ENCODE results near the gene UBE2E1.

Gene UBE2E1

DNA sequence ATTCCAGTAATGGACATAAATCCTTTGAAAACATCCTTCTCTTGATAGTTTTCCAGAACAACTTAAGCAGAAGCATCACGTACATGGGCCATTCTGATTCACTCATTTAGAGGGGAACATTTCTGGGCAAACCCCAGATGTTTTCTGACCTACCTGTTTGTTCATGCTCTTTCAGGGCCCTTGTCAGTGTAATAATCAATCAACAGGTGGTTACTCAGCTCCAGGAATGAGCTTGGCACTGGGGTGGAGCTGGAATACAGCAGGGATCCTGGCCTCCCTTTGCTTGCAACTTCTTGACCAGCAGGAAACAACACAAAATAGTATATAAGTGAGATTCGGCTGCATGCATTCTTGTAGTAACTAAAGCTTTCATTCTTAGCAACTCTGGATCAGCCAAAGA lies 9.2 kb upstream of the UBE2E1 start:
- no peak for DNase-seq

DNA sequence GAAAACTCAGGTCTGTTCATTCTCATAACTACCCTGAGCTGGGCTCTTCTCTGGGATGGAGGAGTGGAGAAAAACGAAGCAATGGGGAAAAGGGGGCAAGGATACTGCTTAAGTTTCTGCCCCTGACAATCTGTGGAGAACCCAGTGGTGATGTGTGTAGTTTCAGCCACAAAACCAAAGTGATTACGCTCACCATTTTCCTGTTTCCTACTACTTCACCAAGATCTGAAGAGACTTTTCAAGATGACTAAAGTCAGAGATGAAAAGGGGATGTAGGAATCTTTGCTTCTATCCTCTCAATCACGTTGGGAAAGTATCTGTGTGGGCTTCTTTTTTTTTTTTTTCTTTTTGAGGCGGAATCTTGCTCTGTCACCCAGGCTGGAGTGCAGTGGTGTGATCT lies 8.3 kb upstream of the UBE2E1 start:
- DNase-seq, result no peak

DNA sequence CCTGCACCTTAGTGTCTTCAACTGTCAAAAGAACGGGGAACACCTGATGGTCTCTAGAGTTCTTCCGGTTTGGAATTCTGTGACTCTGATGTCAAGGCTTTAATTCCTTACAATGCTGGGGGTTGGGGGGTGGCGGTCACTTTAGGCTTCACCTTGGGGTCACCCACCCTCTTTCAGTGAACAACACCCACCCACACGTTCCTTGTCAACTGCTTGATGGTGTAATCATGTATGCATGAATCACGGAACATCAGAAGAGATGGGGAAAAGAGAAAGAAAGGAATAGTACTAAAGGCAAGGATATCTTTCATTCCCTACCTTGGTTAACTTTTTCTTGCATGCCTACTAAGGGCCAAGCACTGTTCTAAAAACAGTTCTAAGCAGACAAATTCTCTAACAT lies 7.3 kb upstream of the UBE2E1 start:
- DNase-seq, result no peak

DNA sequence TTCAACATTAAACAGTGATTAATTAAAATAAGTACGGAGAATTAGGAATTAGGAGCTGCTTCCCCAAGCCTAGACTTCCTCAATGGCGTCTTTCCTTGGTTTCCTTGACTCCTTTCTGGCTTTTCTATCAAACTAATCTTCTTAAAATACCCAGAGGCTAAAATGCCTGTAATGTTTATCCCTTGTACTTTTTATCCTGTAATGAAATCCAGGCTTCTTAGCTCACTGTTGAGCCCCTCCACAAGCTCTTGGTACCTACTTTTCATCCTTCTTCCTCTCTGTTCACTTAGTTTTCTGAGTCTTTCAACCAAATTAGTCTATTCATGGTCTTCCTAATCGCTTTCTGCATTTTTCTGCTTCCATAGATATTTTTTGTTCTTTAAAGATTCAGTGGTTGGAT lies 6.9 kb upstream of the UBE2E1 start:
- no peak for DNase-seq

DNA sequence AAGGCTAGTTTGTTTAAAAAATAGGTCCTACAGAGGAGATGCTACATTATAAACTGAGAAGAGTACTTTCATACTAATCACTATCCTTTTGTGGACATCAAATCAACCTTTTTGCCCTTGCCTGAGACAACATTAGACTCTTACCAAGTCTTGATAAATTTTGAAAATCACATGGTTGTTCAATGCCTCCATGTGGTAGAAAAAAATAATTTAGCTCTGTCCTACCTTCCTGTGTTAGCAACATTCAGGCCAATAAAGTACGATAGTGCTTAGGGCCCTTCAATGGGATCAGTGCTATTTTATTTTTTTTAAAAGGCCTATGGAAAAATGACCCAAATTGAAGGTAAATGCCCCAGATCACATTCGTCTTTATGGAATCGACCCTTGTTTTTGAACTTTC lies 5.0 kb upstream of the UBE2E1 start:
- DNase-seq, result no peak

DNA sequence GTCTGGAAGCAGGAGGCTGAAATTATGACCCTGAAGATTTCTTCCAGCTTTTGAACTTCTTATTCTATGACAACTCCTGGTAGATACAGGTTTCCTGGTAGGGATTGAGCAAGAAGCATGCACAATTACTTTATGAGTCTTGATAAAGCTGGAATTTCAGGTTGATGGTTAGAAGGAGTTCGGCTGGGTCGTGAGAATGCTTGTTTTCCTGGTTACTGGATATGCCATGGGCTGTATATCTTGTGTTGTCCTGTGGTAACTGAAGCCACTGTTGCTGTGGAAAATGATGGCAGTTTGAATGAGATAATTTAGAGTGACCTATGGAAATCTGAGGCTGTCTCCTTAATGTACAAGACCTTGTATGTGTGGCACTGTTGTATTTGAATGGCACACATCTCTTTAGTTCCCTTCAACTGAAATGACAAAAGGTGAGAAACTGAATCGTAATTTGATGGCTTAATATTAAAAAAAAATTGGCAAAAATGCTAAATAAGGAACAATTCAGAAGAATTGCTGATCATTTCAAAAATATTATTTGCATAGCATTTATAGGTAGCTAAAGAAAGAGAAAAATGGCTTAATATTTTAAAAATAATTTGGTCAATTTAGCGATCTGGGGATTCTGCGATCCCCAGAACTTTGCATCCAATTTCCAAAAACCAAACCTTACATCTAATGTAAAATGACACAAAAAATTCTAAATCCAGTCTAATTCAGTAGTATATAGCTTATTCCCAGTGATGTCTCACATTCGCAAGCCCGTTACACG lies 1.1 kb upstream of the UBE2E1 start:
- no peak for DNase-seq

DNA sequence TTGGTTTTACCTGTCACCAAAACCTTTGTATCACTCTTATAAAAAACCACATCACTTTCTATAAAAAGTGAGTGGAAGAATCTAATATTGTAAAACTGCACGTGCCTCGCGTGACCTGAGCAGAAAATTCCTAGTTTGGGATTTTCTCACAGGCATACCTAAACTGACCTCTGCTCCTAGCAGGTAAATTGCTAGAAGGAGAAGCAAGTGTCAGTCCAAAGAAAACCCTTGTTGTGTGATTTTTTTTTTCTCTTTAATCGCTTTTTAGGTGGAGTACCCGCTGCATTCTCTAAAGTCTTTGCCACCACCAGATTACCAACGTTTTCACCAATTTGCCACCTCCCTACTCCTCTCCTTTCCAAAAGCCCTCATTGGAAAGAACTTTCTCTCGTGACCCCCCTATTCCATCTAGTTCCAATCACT lies 534 bp upstream of the UBE2E1 start:
- DNase-seq, result no peak

DNA sequence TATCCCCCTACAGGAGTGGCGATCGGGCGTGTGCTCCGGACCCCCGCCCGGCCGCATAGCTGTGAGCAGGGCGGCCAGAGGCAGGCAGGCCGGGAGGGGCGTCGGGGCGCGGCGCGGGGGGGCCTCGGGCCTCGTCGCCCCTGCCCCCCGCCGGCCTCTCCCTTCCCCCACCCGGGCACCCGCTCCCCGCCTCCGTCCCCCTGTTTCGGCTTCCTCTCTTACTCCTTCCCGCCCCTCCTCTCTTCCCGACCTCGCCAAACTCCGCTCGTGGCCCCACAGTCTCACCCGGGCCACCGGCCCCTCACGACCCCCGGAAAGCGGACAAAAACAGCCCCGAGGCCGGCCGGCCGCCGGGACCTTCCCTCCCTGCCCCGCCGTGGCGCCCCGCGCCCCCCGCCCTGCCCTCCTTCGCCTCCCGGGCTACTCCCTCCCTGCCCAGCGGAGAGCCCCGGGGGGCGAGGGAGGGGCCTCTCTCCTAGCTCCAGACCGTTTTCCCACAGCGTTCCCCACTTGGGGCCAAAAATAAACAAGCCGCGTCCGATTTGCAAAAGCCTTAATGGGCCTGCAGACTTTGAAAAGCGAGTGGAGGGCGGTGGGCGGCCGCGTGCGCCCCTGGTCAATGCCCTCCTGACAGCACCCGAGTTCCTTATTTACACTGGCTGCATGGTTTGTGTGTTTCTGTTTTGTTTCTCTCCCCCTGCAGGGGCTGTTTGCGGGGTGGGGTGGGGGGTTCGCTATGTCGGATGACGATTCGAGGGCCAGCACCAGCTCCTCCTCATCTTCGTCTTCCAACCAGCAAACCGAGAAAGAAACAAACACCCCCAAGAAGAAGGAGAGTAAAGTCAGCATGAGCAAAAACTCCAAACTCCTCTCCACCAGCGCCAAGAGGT lies 1.0 kb downstream of the UBE2E1 start:
- no peak for DNase-seq

DNA sequence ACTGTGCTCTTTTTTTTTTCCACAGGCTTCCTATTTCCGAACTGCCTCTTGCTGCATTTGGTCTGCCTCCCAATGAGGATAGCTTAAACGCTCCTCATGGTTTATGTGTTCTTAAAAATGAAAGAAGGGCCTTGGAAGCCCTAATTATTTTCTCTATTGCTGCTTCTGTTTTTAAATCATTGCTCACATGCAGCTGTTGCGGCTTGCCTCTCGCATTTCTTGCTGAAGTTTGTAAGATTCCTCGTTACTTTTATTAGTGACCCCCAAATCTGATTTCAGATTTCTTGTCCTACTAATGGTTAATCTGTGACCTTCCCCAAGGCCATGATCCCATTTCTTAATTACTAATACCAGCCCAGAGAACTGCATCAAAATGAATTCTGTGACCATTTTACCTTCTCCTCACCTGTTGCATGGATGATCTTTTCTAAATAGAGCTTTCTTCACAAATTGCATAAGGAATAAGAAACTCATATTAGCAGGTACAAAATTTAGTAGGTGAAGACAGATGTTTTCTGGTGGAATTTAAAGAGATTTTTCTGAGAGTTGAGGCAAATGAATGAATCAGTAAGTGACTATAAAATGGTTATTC lies 1.8 kb downstream of the UBE2E1 start:
- no peak for DNase-seq

DNA sequence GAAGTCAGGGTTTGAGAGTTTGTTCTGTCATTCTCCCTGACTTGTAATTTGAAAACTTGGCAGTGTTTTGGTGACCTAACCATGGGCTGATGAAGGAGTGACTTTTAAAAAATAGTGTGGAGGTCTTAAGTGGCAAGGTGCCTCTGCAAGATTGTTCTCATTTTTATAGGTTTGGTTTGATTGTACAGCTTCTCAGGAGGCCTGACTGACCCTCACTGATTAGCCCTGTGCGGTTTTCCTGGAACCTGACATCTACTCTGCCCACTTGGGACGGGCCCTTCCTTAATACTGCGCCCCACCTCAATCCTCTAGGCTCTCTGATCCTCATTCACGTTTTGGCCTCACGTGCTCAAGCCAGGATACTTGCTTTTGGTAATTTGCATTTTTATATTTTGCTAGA lies 2.8 kb downstream of the UBE2E1 start:
- DNase-seq, result no peak

DNA sequence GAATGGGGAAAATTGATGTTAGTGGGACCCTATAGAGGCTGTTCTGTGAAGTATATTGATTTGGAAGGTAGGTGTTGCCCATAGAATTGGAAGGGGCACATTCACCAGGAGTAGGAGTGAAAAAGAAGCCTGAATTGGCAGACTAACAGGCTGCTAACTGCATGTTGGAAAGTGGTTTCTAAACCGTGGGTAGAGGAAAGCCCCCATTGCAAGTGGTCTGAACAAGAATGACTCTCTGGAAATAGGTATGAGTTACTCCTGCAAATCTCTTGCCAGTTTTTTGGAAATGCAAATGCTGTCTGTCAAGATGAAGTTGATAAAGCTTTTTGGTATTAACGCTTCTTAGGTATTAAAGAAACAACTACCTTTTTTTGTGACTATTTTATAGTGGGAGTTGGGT lies 3.5 kb downstream of the UBE2E1 start:
- no peak for DNase-seq

DNA sequence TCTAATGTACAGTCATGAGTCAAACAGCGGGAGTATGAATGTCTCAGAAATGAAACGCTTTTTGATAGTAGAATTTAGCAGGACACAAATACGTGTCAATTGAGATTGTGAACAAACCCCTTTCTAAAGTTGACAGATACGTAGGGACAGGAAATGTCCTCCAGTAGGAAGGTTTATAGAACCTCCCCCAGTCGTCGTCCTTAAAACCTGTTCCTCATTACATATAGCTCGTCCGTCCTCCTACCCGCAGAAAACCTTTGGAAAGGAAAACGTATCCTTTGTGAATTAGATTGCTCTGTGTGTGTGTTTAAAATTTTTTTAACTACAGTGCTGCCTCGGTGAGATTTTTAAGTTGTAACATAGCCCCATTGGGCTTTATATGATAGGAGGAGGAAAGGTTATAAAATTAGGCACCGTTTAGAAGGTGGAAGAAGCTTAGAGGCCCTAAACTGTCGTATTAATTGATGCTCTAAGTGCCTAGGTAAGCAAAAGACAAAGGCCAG lies 4.1 kb downstream of the UBE2E1 start:
- no peak for DNase-seq

DNA sequence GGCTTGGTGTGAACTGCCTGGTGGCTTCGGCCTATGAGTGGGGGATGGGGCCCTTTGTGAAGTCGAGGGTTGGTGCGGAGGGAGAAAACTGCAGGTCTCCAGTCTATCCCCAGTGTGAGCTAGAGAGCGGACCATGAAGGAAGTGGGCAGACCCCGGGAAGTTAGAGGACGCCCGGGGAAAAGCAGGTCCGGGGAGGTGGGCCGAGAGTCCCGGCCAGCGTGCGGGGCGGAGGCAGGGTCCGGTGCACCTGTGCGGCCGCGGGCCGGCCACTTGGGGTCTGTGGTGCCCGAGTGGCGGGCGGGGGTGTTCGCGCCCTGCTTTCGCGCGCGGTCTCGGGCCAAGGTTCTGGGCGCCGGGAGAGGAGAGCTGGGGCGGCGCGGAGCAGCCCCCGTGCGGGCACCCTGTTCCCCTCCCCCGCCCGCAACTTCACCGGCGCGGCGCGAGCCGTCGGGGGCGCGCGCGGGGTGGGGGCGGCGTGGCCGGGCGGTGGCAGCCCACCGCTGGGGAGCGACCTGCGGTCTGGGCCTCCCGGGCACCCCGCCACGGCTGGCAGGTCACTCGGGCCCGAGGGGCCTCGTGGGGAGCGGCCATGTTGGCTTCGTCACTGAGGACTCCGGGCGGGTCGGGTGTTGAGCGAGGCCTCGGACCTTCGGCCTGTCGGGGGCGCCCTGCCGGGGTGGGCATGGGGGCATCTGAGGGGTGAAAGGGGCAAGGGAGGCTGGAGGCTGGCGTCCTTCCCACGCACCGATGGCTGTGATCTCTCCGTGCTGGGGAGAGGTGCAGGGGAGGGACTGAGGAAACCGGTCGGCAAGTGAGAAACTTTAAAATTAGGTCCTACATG lies 4.8 kb downstream of the UBE2E1 start:
- DNase-seq, result no peak

DNA sequence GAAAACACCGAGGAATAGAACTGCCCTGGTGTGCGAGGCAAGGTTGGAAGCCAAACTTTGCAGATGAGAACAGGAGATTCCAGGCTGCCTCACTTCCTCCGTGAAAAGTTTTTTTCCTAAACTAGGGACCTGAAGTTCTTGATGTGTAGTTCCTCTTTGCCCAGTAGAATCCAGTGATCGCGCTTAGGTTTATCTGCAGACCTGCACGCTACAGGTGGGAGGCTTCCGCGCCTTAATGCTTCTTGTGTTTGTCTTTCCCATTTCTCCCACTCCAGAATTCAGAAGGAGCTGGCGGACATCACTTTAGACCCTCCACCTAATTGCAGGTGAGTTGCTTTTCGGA lies 5.4 kb downstream of the UBE2E1 start:
- no peak for DNase-seq

DNA sequence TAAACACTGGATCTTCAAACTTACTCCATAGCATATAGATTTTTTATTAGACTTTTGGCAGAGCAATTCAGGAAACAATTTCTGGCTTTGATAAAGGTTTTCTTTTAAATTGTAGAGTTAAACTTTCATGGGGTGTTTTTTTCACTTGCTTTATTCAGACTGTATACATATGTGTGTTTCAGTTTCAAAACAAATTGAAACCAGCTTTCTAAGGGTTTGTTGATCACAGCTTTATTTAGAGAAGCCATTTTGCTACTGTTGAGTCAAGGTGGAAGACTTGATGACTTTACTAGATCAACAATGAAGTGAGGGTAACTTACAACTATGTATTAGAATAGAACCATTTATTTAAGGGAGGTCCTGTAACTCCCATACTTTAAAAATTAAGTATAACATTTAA lies 6.2 kb downstream of the UBE2E1 start:
- no peak for DNase-seq

DNA sequence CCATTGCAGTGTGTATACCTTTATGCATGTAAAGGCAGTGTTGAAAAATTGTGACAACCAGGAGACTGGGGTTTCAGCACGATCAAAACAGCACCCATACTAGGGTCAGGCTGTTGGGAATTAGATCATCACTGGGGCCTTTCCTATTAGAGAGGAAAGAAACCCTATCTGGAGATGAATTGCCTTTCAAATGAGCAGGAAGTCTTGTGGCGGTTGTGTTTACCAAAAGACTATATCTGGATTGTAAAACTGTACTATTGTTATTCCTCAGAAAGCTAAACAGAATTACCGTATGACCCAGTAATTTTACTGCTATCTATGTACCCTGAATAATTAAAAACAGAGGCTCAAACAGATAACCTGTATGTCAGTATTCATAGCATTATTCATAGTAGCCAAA lies 10.1 kb downstream of the UBE2E1 start:
- DNase-seq, result no peak

DNA sequence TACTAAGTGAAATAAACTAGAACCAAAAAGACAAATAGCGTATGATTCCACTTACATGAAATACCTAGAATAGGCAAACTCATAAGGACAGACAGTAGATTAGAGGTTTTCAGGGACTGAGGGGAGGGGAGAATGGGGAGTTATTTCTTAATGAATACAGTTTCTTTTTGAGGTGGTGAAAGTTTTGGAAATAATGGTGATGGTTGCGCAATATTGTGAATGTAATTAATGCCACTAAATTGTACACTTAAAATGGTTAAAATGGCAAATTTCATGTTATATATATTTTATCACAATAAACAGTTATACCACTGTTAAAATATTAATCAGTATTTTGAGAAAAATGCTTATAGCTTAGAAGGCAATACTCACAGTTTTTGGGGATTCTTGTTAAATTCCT lies 11.0 kb downstream of the UBE2E1 start:
- no peak for DNase-seq

DNA sequence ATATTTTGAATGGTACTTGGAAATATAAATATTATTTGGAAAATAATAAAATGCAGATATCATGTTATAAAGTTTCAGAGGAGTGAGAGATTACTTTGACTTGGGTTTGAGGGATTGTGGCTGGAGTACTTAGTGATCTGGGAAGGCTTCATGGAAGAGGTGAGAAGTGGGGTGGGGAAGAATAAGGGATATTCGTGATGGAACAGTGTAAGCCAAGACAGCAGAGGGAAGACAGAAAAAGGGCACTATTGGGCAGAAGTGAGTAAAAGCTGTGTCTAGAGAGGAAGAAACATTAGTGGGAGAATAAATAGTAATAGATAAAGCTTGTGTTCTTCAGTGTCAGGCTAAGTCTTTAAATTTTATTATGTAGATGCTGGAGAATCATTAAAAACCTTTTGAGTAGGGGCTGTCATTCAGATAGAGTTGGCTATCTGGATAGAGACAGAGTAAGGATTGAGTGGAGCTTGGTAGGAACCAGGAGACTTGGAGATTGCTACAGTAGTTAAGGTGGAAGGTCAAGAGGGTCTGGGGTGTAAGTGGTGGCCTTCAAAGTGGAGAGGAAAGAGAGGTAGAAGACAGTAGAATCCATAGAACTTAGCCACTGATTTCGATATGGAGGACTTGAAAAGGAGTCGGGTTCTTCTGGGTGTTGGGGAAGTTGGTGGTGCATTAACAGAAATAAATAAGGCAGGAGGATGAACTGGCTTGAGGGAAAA lies 11.9 kb downstream of the UBE2E1 start:
- DNase-seq, result no peak

DNA sequence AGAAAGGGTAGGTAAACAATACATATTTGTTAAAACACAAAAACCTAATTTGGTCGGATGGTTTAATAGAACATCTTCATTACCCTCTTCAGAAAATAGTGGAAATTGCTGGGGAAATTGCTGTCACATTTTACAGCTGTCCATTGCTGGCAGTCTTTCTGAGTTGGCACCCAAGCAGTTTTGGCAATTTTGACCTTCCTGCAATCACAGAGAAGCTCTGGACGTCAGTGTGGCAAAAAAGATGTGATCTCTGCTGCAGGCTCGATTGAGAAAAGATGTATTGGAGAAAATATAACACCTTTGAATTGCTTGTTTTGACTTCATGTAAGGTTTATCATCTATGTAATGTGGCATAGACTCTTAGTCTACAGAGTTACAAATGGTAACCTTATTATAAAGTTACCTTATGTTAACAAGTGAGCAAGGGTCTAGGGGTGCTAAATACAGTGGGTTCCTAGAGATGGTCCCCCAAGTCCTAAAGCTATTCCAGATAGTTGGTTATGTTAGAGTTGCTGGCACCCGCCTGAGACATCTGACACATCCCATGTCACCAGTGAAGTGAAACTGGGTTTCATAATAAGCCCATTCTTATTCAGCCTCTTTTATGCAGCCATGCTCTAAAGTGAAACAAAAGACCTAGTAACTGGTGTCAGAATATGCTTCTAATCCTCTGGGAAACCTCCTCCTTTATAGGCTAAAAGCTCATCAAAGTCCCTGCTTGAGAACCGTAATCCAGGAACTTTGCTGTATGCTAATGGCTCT lies 14.0 kb downstream of the UBE2E1 start:
- DNase-seq, result no peak

DNA sequence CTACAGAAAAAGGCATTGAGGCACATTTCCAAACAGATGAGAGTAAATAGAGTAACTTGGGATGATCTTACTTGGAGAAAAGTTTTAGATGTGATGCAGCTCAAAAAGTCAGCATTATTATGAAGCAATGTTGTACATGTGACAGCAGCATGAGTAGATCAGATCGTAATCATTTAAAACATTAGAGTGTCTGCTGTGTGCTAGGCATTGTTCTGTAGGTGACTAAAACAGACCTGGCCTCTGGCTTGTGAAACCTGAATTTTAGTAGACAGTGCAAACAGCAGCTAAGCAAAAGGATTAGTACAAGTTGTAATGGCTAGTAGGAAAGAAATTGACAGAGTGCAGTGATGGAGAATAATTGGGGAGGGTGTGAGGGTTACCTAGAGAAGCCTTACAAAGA lies 15.1 kb downstream of the UBE2E1 start:
- no peak for DNase-seq

DNA sequence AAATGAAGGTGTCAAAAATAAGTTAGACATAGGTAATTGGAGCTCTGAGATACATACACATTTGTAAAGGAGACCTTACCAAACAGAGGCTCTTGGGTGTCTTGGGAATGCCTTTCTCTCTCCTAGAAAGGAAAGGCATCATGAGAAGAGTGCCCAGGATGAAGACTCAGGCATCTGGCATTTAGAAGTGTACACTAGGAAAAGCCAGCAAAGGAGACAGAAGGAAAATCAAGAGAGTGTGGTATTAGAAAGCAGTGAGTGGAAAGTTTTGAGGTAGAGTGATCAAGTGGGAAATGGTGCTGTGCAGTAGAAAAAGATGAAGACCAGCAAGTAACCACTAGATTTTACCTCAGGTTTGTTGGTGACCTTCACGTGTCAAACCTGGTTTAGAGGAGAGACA lies 16.1 kb downstream of the UBE2E1 start:
- no peak for DNase-seq

DNA sequence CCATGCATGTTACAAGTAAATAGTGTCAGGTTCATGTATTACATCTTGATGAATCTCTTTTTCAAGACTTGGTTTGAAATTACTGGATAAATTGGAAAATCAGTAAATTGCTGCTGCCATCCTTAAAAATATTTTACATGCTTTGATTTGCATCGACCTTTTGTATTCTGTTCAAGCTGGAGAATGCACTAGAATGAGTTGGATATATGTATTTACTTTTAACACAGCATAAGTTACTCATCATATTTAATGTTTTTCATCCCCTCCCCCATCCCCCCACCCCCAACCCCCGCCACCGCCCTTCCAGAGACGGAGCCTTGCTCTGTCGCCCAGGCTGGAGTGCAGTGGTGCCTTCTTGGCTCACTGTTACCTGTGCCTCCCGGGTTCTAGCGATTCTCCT lies 16.8 kb downstream of the UBE2E1 start:
- DNase-seq, result no peak
